GM23248 (cell line): Measurements from ENCODE around the gene BTBD16. TPM values are rescaled to one million over a fixed set of nuclear protein-coding genes. Genes with fewer than 3 reads are reported as not detected.

Experiments
- DNase-seq: peaks from one replicate; pipeline ENCODE4 v3.0.0-alpha.2; 2015
- H2AFZ ChIP-seq: fragments of 200-600 bp; sonication (generic); 2 replicates; pipeline ENCODE4 v1.6.1; 2016; ENCODE audit warnings: antibody characterized with exemption
- H3F3A ChIP-seq: fragments of 200-600 bp; sonication (generic); 2 replicates; pipeline ENCODE4 v1.6.1; 2016; ENCODE audit warnings: mild to moderate bottlenecking, antibody characterized with exemption, mixed run types; ENCODE audit not compliant: insufficient read depth
- H3K27ac ChIP-seq: fragments of 200-600 bp; sonication (generic); 2 replicates; pipeline ENCODE4 v1.5.1; 2016; ENCODE audit warnings: mild to moderate bottlenecking
- H3K27me3 ChIP-seq: fragments of 200-600 bp; sonication (generic); replicated peaks from 2 replicates; pipeline ENCODE4 v1.6.1; 2016; ENCODE audit warnings: mild to moderate bottlenecking; ENCODE audit not compliant: insufficient read depth
- H3K36me3 ChIP-seq: fragments of 200-600 bp; sonication (generic); 2 replicates; pipeline ENCODE4 v1.6.1; 2016; ENCODE audit warnings: low read depth, mild to moderate bottlenecking
- H3K4me1 ChIP-seq: fragments of 200-600 bp; sonication (generic); 2 replicates; pipeline ENCODE4 v1.6.1; 2016; ENCODE audit warnings: mild to moderate bottlenecking; ENCODE audit not compliant: insufficient read depth
- H3K4me2 ChIP-seq: fragments of 200-600 bp; sonication (generic); one replicate; pipeline ENCODE4 v1.6.1; 2016; ENCODE audit warnings: mild to moderate bottlenecking; ENCODE audit not compliant: unreplicated experiment
- H3K4me3 ChIP-seq: fragments of 200-600 bp; sonication (generic); 2 replicates; pipeline ENCODE4 v1.5.1; 2016; ENCODE audit warnings: mild to moderate bottlenecking
- H3K79me2 ChIP-seq: fragments of 200-600 bp; sonication (generic); 2 replicates; pipeline ENCODE4 v1.6.1; 2016; ENCODE audit warnings: mild to moderate bottlenecking; ENCODE audit not compliant: insufficient read depth
- H3K9ac ChIP-seq: fragments of 200-600 bp; sonication (generic); 2 replicates; pipeline ENCODE4 v1.6.1; 2016; ENCODE audit warnings: mild to moderate bottlenecking
- H3K9me2 ChIP-seq: fragments of 200-600 bp; sonication (generic); 2 replicates; pipeline ENCODE4 v1.6.1; 2016; ENCODE audit warnings: mixed run types, mild to moderate bottlenecking, moderate library complexity; ENCODE audit not compliant: insufficient read depth
- H3K9me3 ChIP-seq: fragments of 200-600 bp; sonication (generic); one replicate; pipeline ENCODE4 v1.6.1; 2017; ENCODE audit warnings: low read depth
- H4K20me1 ChIP-seq: fragments of 200-600 bp; sonication (generic); 2 replicates; pipeline ENCODE4 v1.6.0; 2016; ENCODE audit not compliant: insufficient read depth
- EZH2 ChIP-seq: fragments of 200-600 bp; sonication (generic); IDR thresholded peaks from 2 replicates; pipeline ENCODE4 v1.6.1; 2018; ENCODE audit warnings: antibody characterized with exemption, mild to moderate bottlenecking; ENCODE audit not compliant: insufficient read depth, poor library complexity, severe bottlenecking
- EZH2phosphoT487 ChIP-seq: fragments of 200-600 bp; sonication (generic); IDR thresholded peaks from 2 replicates; pipeline ENCODE4 v1.6.1; 2018; ENCODE audit warnings: antibody characterized with exemption, moderate library complexity, mild to moderate bottlenecking, low read depth; ENCODE audit not compliant: insufficient read depth
- WGBS, 2 experiments: methylation state at CpG; one replicate each; pipeline ENCODE4 v1.1.6; 2015 to 2017; ENCODE audit warnings: low lambda C conversion rate in 2 of 2, low coverage in 1 of 2; ENCODE audit errors: missing lambda C conversion rate in 2 of 2; 5-methylcytosine and 5-hydroxymethylcytosine counted together
- in situ Hi-C: fragments of 300-500 bp; cut with MboI; formaldehyde crosslinking; loops from 2 replicates; pipeline ENCODE4 v1.15.0; 2020
- polyA plus RNA-seq: library from polyadenylated mRNA; unstranded; fragments of >200 nt; fragmentation: Nextera tagmentation; extraction: Ambion mirVana; gene quantifications from 2 replicates; pipeline ENCODE4 v1.2.1, GENCODE V29; 2016
- small RNA-seq: library from RNA; depleted of rRNA; stranded (forward); fragments of <200 nt; gene quantifications from one replicate; pipeline ENCODE3, GENCODE V24; 2014; ENCODE audit warnings: low read depth, low replicate concordance
- total RNA-seq: library from RNA; depleted of rRNA; stranded (reverse); fragments of >200 nt; shearing (Covaris generic); gene quantifications from 2 replicates; pipeline ENCODE4 v1.2.3, GENCODE V29; 2014; rRNA removed

Gene BTBD16
- total and polyA plus RNA-seq, 2 experiments from 2014 or later: not detected

GRCh38 chr10:122380703-122381102 is 109.6 kb downstream of the BTBD16 start:
- H3K27ac ChIP-seq: no peak overlapping the region
- 84 to 91% methylated on average over 4 of the region's 4 CpGs for WGBS, 2 experiments
- H3F3A ChIP-seq: no peaks in the 10 kb centered on the region
- no peak for DNase-seq
- peaks cover 100% of the 10 kb centered on the region for H3K79me2 ChIP-seq
- no peaks in the 10 kb centered on the region for H3K9me2 ChIP-seq
- H3K36me3 ChIP-seq: no peaks in the 10 kb centered on the region
- no peaks in the 10 kb centered on the region for H3K27me3 ChIP-seq
- no peak overlapping the region for H2AFZ ChIP-seq
- no peaks in the 10 kb centered on the region for H3K9me3 ChIP-seq
- in situ Hi-C loops: no loop called here
- no peak overlapping the region for H3K9ac ChIP-seq
- H4K20me1 ChIP-seq: peaks cover 12% of the 10 kb centered on the region; the same call in 1 of the 2 replicates
- H3K4me2 ChIP-seq: no peak overlapping the region
- H3K4me3 ChIP-seq: no peak overlapping the region
- TF ChIP-seq EZH2 (no peak), EZH2phosphoT487 (no peak)
- H3K4me1 ChIP-seq: peaks cover 11% of the 10 kb centered on the region

- H3K4me1 ChIP-seq: peaks cover 7% of the 10 kb centered on the region
- WGBS, 2 experiments: 88 to 94% methylated on average over 2 of the region's 2 CpGs
- no peak overlapping the region for H3K27ac ChIP-seq
- in situ Hi-C loops: no loop called here
- H3K36me3 ChIP-seq: no peaks in the 10 kb centered on the region
- no peak overlapping the region for H3K9ac ChIP-seq
- no peak for DNase-seq
- no peak overlapping the region for H2AFZ ChIP-seq
- peaks cover 12% of the 10 kb centered on the region; the same call in 1 of the 2 replicates for H4K20me1 ChIP-seq
- no peak overlapping the region for H3K4me3 ChIP-seq
- peaks cover 100% of the 10 kb centered on the region for H3K79me2 ChIP-seq
- H3K4me2 ChIP-seq: no peak overlapping the region
- no peak for TF ChIP-seq EZH2phosphoT487
- no peaks in the 10 kb centered on the region for H3K9me2 ChIP-seq
- H3K27me3 ChIP-seq: no peaks in the 10 kb centered on the region
- no peaks in the 10 kb centered on the region for H3K9me3 ChIP-seq
- no peaks in the 10 kb centered on the region for H3F3A ChIP-seq
These were observed 110.6 kb downstream of the BTBD16 start for GRCh38 chr10:122381680-122382079.

- H2AFZ ChIP-seq: no peak overlapping the region
- no peaks in the 10 kb centered on the region for H3F3A ChIP-seq
- H4K20me1 ChIP-seq: peaks cover 6% of the 10 kb centered on the region; the same call in 1 of the 2 replicates
- no peak overlapping the region for H3K9ac ChIP-seq
- H3K9me3 ChIP-seq: no peaks in the 10 kb centered on the region
- H3K27ac ChIP-seq: no peak overlapping the region
- H3K4me1 ChIP-seq: peaks cover 4% of the 10 kb centered on the region; the same call in 1 of the 2 replicates
- peaks cover 98% of the 10 kb centered on the region for H3K79me2 ChIP-seq
- no peaks in the 10 kb centered on the region for H3K36me3 ChIP-seq
- no peak overlapping the region for H3K4me2 ChIP-seq
- H3K4me3 ChIP-seq: no peak overlapping the region
- no peak for TF ChIP-seq EZH2
- no peak for TF ChIP-seq EZH2phosphoT487
- no peak for DNase-seq
- H3K9me2 ChIP-seq: no peaks in the 10 kb centered on the region
- in situ Hi-C loops: no loop called here
- H3K27me3 ChIP-seq: no peaks in the 10 kb centered on the region
- 22 to 25% methylated on average over 2 of the region's 2 CpGs for WGBS, 2 experiments
These were observed 115.4 kb downstream of the BTBD16 start for GRCh38 chr10:122386514-122386913.

GRCh38 chr10:122387572-122387971 is 116.5 kb downstream of the BTBD16 start:
- Histone ChIP-seq H3K4me1 (peaks cover 4% of the 10 kb centered on the region; the same call in 1 of the 2 replicates), H3K9me2 (no peaks in the 10 kb centered on the region), H2AFZ (no peak overlapping the region), H3K9me3 (no peaks in the 10 kb centered on the region), H3K9ac (no peak overlapping the region), H3K4me3 (no peak overlapping the region), H3K27ac (no peak overlapping the region), H3F3A (no peaks in the 10 kb centered on the region), H3K27me3 (no peaks in the 10 kb centered on the region), H3K4me2 (no peak overlapping the region), H4K20me1 (peaks cover 5% of the 10 kb centered on the region; the same call in 1 of the 2 replicates), H3K36me3 (no peaks in the 10 kb centered on the region), H3K79me2 (peaks cover 98% of the 10 kb centered on the region)
- no peak for DNase-seq
- WGBS, 2 experiments: 89 to 98% methylated on average over 2 of the region's 2 CpGs
- in situ Hi-C loops: no loop called here
- TF ChIP-seq EZH2phosphoT487 (no peak), EZH2 (no peak)

Small RNA genes within 50 kb of the gene (small RNA-seq; reads per million reads assigned to genes)
- gene RNU6-728P: not detected

Other genes with a start within 250 kb of the BTBD16 start
- 28.7 and 31.4 TPM in 2 replicates for gene PLEKHA1, start 103.4 kb downstream of the BTBD16 start, total RNA-seq
- 39.0 and 41.0 TPM in 2 replicates for gene PLEKHA1, start 103.4 kb downstream of the BTBD16 start, polyA plus RNA-seq
- gene ARMS2, start 183.4 kb downstream of the BTBD16 start, total RNA-seq: not detected in 2 replicates
- gene ARMS2, start 183.4 kb downstream of the BTBD16 start, polyA plus RNA-seq: not detected in 2 replicates
- gene HTRA1, start 190.3 kb downstream of the BTBD16 start, total RNA-seq: 395 and 405 TPM in 2 replicates
- 220 and 303 TPM in 2 replicates for gene HTRA1, start 190.3 kb downstream of the BTBD16 start, polyA plus RNA-seq